Common myeloid progenitor, CD34-positive (primary cell): ENCODE data around the gene OR6M1.

Experiments used
- CTCF ChIA-PET: fragments of 350-600 bp; sonication (Branson Sonifier 250); formaldehyde crosslinking; loops from one replicate; lab custom pipeline; 2021; ENCODE audit warnings: antibody characterized with exemption; lab: Charles Lee
- POLR2A ChIA-PET: fragments of 350-600 bp; sonication (Branson Sonifier 250); formaldehyde crosslinking; loops from one replicate; lab custom pipeline; 2021; ENCODE audit warnings: antibody characterized with exemption; lab: Charles Lee
- DNase-seq, 3 donors: peaks; one replicate each; pipeline versions ENCODE4 v3.0.0 to v3.0.0-alpha.2; 2013
- H3K27ac ChIP-seq, 2 experiments: 1 replicate in 1 of 2; 2 replicates in 1 of 2; pipeline ENCODE4 v1.7.0; 2013; ENCODE audit warnings: inconsistent platforms in 2 of 2, low read length in 2 of 2, mild to moderate bottlenecking in 2 of 2, low read depth in 1 of 2, moderate library complexity in 1 of 2; ENCODE audit not compliant: severe bottlenecking in 2 of 2, insufficient read depth in 1 of 2, poor library complexity in 1 of 2
- H3K27me3 ChIP-seq, 5 experiments: replicated peaks in 2 of 5; 1 replicate in 3 of 5; 2 replicates in 2 of 5; pipeline versions ENCODE4 v1.6.1 to v1.7.0; 2013; ENCODE audit warnings: low read length in 4 of 5, mild to moderate bottlenecking in 2 of 5, moderate library complexity in 2 of 5, inconsistent platforms in 1 of 5; ENCODE audit not compliant: insufficient read depth in 5 of 5, control insufficient read depth in 4 of 5
- H3K36me3 ChIP-seq, 4 experiments: 1 replicate in 2 of 4; 2 replicates in 2 of 4; pipeline versions ENCODE4 v1.6.1 to v1.7.0; 2013; ENCODE audit warnings: low read length in 3 of 4, control low read depth in 1 of 4, mild to moderate bottlenecking in 1 of 4; ENCODE audit not compliant: control insufficient read depth in 4 of 4, insufficient read depth in 4 of 4
- H3K4me1 ChIP-seq, 4 experiments: 1 replicate in 3 of 4; 2 replicates in 1 of 4; pipeline versions ENCODE4 v1.6.1 to v1.7.1; 2013; ENCODE audit warnings: low read length in 3 of 4, mild to moderate bottlenecking in 3 of 4, control low read depth in 1 of 4, inconsistent platforms in 1 of 4, moderate library complexity in 1 of 4; ENCODE audit not compliant: control insufficient read depth in 4 of 4, insufficient read depth in 4 of 4; ENCODE audit errors: control extremely low read depth in 1 of 4
- H3K4me3 ChIP-seq, 7 experiments: 1 replicate in 4 of 7; 2 replicates in 3 of 7; pipeline versions ENCODE4 v1.5.1 to v1.7.0; 2013; ENCODE audit warnings: mild to moderate bottlenecking in 7 of 7, low read length in 6 of 7, moderate library complexity in 6 of 7, inconsistent platforms in 2 of 7, low read depth in 2 of 7, control low read depth in 1 of 7; ENCODE audit not compliant: insufficient read depth in 4 of 7, control insufficient read depth in 1 of 7; ENCODE audit errors: extremely low read depth in 1 of 7
- H3K9me3 ChIP-seq, 5 experiments: 1 replicate in 4 of 5; 2 replicates in 1 of 5; pipeline versions ENCODE4 v1.6.1 to v1.7.1; 2013; ENCODE audit warnings: low read length in 4 of 5, mild to moderate bottlenecking in 2 of 5, inconsistent platforms in 1 of 5, low read depth in 1 of 5, moderate library complexity in 1 of 5; ENCODE audit not compliant: control insufficient read depth in 4 of 5, insufficient read depth in 2 of 5; ENCODE audit errors: control extremely low read depth in 1 of 5
- WGBS: methylation state at CpG from one replicate; pipeline ENCODE4 v1.1.5; 2013; ENCODE audit not compliant: insufficient coverage; 5-methylcytosine and 5-hydroxymethylcytosine counted together

The OR6M1 gene

GRCh38 chr11:123800036-123800435 lies 6.1 kb downstream of the OR6M1 start:
- POLR2A ChIA-PET = no interaction called here
- WGBS = 94% methylated on average over 3 of the region's 3 CpGs
- DNase-seq = no peak
- CTCF ChIA-PET = no interaction called here
- Histone ChIP-seq H3K36me3 (no peaks in the 10 kb centered on the region), H3K4me3 (no peak overlapping the region), H3K4me1 (no peaks in the 10 kb centered on the region), H3K9me3 (no peaks in the 10 kb centered on the region), H3K27me3 (no peaks in the 10 kb centered on the region), H3K27ac (no peak overlapping the region)

- POLR2A ChIA-PET = no interaction called here
- Histone ChIP-seq H3K36me3 (no peaks in the 10 kb centered on the region), H3K27me3 (no peaks in the 10 kb centered on the region), H3K27ac (no peak overlapping the region), H3K4me1 (no peaks in the 10 kb centered on the region), H3K4me3 (no peak overlapping the region), H3K9me3 (no peaks in the 10 kb centered on the region)
- no peak for DNase-seq
- CTCF ChIA-PET = interaction anchor here (0.6 kb wide), 1 partner anchor 573 kb away, joined by 4 read pairs; no protein-coding TSS in a partner anchor
- 88% methylated on average over 1 of the region's 4 CpGs for WGBS
These were observed 6.7 kb downstream of the OR6M1 start for GRCh38 chr11:123799438-123799837.

GRCh38 chr11:123798513-123799252 lies 7.5 kb downstream of the OR6M1 start:
- no peak overlapping the region for H3K27ac ChIP-seq
- CTCF ChIA-PET = interaction anchor here (0.6 kb wide), 1 partner anchor 574 kb away, joined by 4 read pairs; no protein-coding TSS in a partner anchor
- no peaks in the 10 kb centered on the region for H3K36me3 ChIP-seq
- POLR2A ChIA-PET = no interaction called here
- no peaks in the 10 kb centered on the region for H3K4me1 ChIP-seq
- H3K9me3 ChIP-seq = no peaks in the 10 kb centered on the region
- H3K4me3 ChIP-seq = no peak overlapping the region
- no peak for DNase-seq
- 100% methylated on average over 1 of the region's 5 CpGs for WGBS
- H3K27me3 ChIP-seq = no peaks in the 10 kb centered on the region

- Histone ChIP-seq H3K27me3 (no peaks in the 10 kb centered on the region), H3K36me3 (no peaks in the 10 kb centered on the region), H3K4me3 (no peak overlapping the region), H3K9me3 (no peaks in the 10 kb centered on the region), H3K4me1 (no peaks in the 10 kb centered on the region), H3K27ac (no peak overlapping the region)
- 62% methylated on average over 3 of the region's 4 CpGs for WGBS
- POLR2A ChIA-PET = no interaction called here
- DNase-seq = no peak
- CTCF ChIA-PET = no interaction called here
These were observed 8.1 kb downstream of the OR6M1 start for GRCh38 chr11:123798079-123798478.

- DNase-seq = no peak
- Histone ChIP-seq H3K36me3 (no peaks in the 10 kb centered on the region), H3K27me3 (no peaks in the 10 kb centered on the region), H3K27ac (no peak overlapping the region), H3K4me1 (no peaks in the 10 kb centered on the region), H3K9me3 (no peaks in the 10 kb centered on the region), H3K4me3 (no peak overlapping the region)
- ChIA-PET POLR2A (no interaction called here), CTCF (no interaction called here)
- WGBS = 28% methylated on average over 10 of the region's 10 CpGs
These were observed 8.6 kb downstream of the OR6M1 start for GRCh38 chr11:123797541-123797940.

GRCh38 chr11:123797114-123797513 lies 9.0 kb downstream of the OR6M1 start:
- Histone ChIP-seq H3K27me3 (no peaks in the 10 kb centered on the region), H3K4me3 (no peak overlapping the region), H3K27ac (no peak overlapping the region), H3K36me3 (no peaks in the 10 kb centered on the region), H3K4me1 (no peaks in the 10 kb centered on the region), H3K9me3 (no peaks in the 10 kb centered on the region)
- no peak for DNase-seq
- CTCF ChIA-PET = no interaction called here
- POLR2A ChIA-PET = no interaction called here
- 92% methylated on average over 4 of the region's 4 CpGs for WGBS

- H3K4me3 ChIP-seq = no peak overlapping the region
- H3K4me1 ChIP-seq = no peaks in the 10 kb centered on the region
- H3K27ac ChIP-seq = no peak overlapping the region
- H3K9me3 ChIP-seq = peaks cover 0 to 2% (median 0%) of the 10 kb centered on the region in 5 experiments
- H3K36me3 ChIP-seq = no peaks in the 10 kb centered on the region
- WGBS = 100% methylated on average over 1 of the region's 1 CpG
- ChIA-PET POLR2A (no interaction called here), CTCF (no interaction called here)
- H3K27me3 ChIP-seq = no peaks in the 10 kb centered on the region
- DNase-seq = no peak
These were observed 9.9 kb downstream of the OR6M1 start for GRCh38 chr11:123796226-123796625.
